Upper lobe of left lung (tissue), 4 donors: ENCODE data around the gene SELPLG.

Experiments used
- CTCF ChIP-seq, 6 experiments: fragments of 450-650 bp in 4 of 6; fragments of 200-600 bp in 2 of 6; sonication (generic) in 2 of 6; IDR thresholded peaks; one replicate each; pipeline ENCODE4 v1.5.1; 2016 to 2019; ENCODE audit warnings: antibody characterized with exemption in 6 of 6
- POLR2AphosphoS5 ChIP-seq, 2 donors: sonication (generic); formaldehyde crosslinking; IDR thresholded peaks; one replicate each; pipeline ENCODE4 v1.5.1; 2017; ENCODE audit warnings: antibody characterized with exemption in 2 of 2

- TF ChIP-seq CTCF (IDR thresholded peaks at IDR 0.05) (no peak), POLR2AphosphoS5 (IDR thresholded peaks at IDR 0.05) (no peak)
Measured at GRCh38 chr12:108585864-108586263, 47.8 kb downstream of the SELPLG start.
